ENCODE results near the gene WIPF1. TPM values are rescaled to one million over a fixed set of nuclear protein-coding genes. Genes with fewer than 3 reads are reported as not detected.

The WIPF1 gene
- total RNA-seq, 2 donors from 2014 or later: 6.7 to 21.4 TPM

- Histone ChIP-seq H3K27me3 (no peaks in the 10 kb centered on the region), H3K9me3 (no peaks in the 10 kb centered on the region), H3K27ac (no peak overlapping the region), H3K9ac (ENCODE audit: low read depth in 2 of 2, low read length in 2 of 2) (no peak overlapping the region), H3K4me1 (no peaks in the 10 kb centered on the region), H3K4me3 (no peak overlapping the region), H3K36me3 (no peaks in the 10 kb centered on the region)
- no peak for TF ChIP-seq CTCF (IDR thresholded peaks at IDR 0.05)
- DNase-seq: no peak
- intact Hi-C loops (cut with DNase I): no loop called here
Measured at GRCh38 chr2:174636987-174637386, 39.4 kb upstream of the WIPF1 start.

- no peak overlapping the region for H3K27ac ChIP-seq
- no peaks in the 10 kb centered on the region for H3K36me3 ChIP-seq
- DNase-seq: no peak
- no peak overlapping the region for H3K9ac ChIP-seq (ENCODE audit: low read depth in 2 of 2, low read length in 2 of 2)
- no peak overlapping the region for H3K4me3 ChIP-seq
- H3K4me1 ChIP-seq: no peaks in the 10 kb centered on the region
- no peaks in the 10 kb centered on the region for H3K9me3 ChIP-seq
- intact Hi-C loops (cut with DNase I): no loop called here
- no peak for TF ChIP-seq CTCF (IDR thresholded peaks at IDR 0.05)
- H3K27me3 ChIP-seq: no peaks in the 10 kb centered on the region
Measured at GRCh38 chr2:174635776-174636404, 38.3 kb upstream of the WIPF1 start.

GRCh38 chr2:174635015-174635593 is 37.5 kb upstream of the WIPF1 start:
- Histone ChIP-seq H3K9me3 (no peaks in the 10 kb centered on the region), H3K4me1 (no peaks in the 10 kb centered on the region), H3K9ac (ENCODE audit: low read depth in 2 of 2, low read length in 2 of 2) (peak overlapping the region in 1 of 2 donors; percentile 8), H3K27ac (peak overlapping the region; percentile 65), H3K4me3 (no peak overlapping the region), H3K27me3 (no peaks in the 10 kb centered on the region), H3K36me3 (no peaks in the 10 kb centered on the region)
- intact Hi-C loops (cut with DNase I): no loop called here
- DNase-seq: no peak
- no peak for TF ChIP-seq CTCF (IDR thresholded peaks at IDR 0.05)

- intact Hi-C loops (cut with DNase I): no loop called here
- H3K4me1 ChIP-seq: no peaks in the 10 kb centered on the region
Measured at GRCh38 chr2:174634130-174635014, 36.8 kb upstream of the WIPF1 start.

More at GRCh38 chr2:174634130-174635014, 36.8 kb upstream of the WIPF1 start:
- H3K4me3 ChIP-seq: peak overlapping the region; percentile 10
- no peaks in the 10 kb centered on the region for H3K9me3 ChIP-seq
- TF ChIP-seq CTCF (IDR thresholded peaks at IDR 0.05): no peak
- H3K36me3 ChIP-seq: no peaks in the 10 kb centered on the region
- peak overlapping the region; percentile 65 for H3K27ac ChIP-seq
- DNase-seq: no peak
- H3K9ac ChIP-seq (ENCODE audit: low read depth in 2 of 2, low read length in 2 of 2): peak overlapping the region; percentile 33 to 57
- no peaks in the 10 kb centered on the region for H3K27me3 ChIP-seq

All from colonic mucosa (tissue), 4 donors.